ENCODE data around the gene GPR25.
"Not testable (repeated sequence)": the region's sequence is repeated elsewhere in the genome, so short reads cannot be mapped to it uniquely, and the experiment has no call there.

Gene GPR25

DNA sequence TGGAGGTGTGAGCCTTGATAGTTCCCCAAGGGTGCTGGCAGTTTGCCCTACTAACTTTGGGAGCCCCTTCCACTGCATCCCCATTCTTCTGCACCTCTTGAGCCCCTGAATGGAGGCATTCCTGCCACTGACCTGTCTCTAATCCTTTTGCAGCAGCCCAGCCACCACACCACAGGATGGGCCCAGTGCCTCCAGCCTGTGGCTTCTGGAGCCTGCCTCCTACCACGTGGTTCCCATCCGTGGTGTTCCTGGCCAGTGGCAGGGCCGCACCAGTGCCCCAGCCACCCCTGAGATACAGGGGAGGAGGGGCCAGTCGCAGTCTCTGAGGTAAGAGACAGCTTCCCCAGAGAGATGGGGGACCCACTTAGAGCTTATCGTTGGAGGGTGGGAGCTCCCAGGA lies 36.3 kb downstream of the GPR25 start:
- in situ Hi-C loops (cut with MboI; ENCODE audit: low sequenced_read_pairs): no loop called here

DNA sequence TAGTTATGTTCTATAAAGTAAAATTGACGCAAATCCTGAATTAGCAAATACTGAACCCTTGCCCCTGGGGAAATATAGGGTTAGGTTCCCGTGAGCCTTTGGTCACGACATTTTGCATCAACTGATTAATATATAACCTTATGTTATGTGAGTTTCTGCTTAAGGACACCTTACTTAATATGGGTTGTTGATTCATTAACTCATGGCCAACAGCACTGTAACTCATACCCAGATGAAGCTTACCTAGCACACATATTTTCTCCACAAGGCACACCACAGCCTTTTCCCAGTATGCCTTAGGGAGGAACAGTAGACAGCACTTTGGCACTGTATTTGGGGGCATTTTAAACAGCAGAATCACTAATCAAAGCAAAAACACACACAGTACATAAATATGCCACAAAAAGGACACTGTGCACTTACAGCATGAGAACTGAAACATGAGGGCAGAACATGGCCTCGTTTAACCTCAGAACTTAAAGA lies 37.0 kb downstream of the GPR25 start:
- in situ Hi-C loops (cut with MboI; ENCODE audit: low sequenced_read_pairs): no loop called here

DNA sequence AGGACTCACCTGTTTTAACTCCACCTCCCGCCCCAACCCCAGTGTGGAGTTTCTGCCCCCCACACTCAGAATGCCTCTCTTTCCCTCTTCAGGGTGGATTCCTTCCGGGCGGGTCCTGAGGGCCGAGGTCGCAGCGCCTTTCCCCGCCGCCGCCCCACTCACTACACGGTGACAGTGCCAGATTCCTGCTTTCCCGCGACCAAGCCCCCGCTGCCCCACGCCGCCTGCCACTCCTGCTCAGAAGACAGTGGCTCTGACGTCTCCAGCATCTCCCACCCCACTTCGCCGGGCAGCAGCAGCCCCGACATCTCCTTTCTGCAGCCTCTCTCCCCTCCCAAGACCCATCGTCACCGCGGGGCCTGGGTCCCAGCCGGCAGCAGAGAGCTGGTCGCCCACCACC lies 38.6 kb downstream of the GPR25 start:
- in situ Hi-C loops (cut with MboI; ENCODE audit: low sequenced_read_pairs): no loop called here

DNA sequence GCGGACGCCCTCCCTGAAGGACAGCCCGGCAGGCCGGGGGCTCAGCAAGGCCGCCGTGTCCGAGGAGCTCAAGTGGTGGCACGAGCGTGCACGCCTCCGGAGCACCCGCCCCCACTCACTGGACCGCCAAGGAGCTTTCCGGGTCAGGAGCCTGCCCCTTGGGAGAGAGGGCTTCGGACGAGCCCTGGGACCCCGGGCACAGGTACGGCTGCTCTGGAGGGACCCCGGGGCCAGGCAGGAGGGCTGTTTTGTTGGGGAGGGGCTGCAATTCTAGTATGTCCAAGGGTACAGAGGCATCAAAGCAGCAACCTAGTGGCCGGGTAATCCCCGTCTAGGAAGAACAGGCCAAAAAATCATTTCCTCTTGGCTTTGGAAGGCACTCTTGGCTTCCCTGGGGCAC lies 39.2 kb downstream of the GPR25 start:
- in situ Hi-C loops (cut with MboI; ENCODE audit: low sequenced_read_pairs): not testable (repeated sequence)

DNA sequence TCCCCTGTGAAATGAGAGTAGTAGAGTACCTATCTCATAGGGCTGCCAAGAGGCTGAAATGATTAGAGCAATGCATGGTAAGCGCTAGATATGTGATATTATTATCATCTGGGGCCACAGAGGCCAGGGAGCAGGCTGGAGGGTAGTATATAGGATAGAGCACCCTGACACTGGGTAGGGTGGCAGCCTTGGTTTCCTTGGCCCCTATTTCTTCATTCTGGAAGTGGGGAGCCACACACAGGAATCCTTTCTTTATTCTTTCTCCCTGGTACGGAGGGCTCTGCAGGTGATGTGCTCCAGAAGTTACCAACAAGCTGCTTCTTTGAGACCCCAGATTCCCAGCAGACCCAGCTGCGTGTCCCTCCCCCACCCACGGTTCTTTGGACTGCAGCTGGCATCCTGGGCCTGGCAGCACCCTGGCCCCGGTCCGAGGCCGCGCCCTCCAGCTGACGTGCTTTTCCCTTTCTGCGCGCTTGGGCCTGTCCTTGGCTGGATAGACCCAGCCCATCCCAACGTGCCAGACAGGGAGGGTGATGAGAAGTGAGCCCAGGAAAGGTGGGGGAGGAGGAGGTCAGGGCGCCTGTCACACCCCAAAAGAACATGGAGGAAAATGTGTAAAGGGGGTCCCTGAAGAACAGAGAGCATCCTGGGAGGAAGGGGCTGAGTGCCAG lies 40.1 kb downstream of the GPR25 start:
- in situ Hi-C loops (cut with MboI; ENCODE audit: low sequenced_read_pairs): no loop called here

DNA sequence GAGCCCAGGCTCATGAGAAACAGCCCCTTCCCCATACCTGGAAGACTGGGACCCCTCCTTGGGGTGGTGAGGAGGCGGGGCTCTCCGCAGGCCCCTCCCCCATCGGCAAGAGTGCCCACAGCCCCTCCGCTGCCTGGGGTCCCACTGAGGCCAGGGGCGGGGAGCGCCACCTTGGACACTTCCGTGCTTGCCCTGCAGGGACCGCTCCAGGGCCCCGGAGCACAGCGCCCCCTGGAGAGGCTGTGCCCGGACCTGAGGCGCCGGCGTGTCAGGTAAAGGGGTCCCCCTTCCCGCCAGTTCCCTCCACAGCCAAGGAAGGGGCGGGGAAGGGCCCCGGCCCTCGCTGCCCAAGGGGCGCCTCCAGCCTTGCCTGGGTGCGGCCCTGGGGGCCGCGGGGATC lies 43.4 kb downstream of the GPR25 start:
- in situ Hi-C loops (cut with MboI; ENCODE audit: low sequenced_read_pairs): no loop called here

DNA sequence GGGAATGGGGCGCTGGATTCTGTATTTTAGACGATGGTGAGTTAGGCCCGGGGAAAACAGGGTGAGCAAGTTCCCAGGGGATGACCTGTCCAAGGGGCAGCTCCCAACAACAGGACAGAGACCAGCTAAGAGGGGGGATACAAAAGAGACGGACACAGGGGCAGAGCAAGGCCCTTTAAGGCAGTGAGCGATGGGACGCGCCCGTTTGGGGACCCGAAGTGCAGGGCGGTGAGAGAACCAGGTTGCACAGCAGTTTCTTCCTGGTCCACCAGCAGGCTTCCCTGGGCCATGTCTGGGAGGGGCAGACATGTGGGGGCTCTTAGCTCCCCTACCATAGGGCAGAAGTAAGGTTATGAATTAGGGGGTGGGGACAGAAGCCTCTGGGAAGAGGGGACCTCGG lies 43.9 kb downstream of the GPR25 start:
- in situ Hi-C loops (cut with MboI; ENCODE audit: low sequenced_read_pairs): no loop called here

DNA sequence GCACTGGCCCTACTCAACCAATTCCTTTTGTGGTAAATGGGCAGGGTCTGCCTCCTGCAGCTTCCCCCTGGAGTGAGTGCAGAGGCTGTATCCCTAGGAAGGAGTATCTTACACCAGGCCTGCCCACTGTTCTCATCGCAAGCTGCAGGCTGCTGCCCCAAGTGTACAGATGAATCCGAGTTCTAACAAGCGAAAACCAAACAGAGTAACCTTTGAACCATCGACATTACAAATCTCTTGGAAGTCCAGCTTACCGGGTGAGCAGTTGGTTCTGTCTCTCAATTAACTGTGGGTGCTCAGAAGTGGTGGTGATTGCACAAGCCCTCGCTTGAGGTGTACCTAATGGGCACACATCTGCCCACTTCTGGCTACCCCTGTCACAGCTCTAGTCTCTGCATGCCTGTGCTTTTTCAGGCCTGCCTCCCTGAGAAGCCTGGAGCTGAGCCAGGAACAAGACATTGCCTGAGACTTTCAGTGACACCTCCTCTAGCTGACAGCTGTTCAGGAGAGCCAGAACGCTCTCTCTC lies 44.6 kb downstream of the GPR25 start:
- in situ Hi-C loops (cut with MboI; ENCODE audit: low sequenced_read_pairs): no loop called here

DNA sequence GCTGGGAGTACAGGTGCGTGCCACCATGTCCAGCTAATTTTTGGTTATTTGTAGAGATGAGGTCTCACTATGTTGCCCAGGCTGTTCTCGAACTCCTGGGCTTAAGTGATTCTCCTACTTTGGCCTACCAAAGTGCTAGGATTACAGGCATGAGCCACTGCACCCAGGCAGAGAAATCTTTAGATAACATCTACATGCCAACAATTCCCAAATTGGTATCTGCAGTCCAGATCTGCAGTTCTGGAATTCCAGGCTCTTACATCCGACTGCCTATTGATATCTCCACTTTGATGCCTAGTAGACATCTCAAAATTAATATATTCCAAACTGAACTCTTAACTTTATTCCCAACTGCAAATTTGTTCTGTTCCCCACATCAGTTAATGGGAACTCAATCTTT lies 45.2 kb downstream of the GPR25 start:
- in situ Hi-C loops (cut with MboI; ENCODE audit: low sequenced_read_pairs): no loop called here

DNA sequence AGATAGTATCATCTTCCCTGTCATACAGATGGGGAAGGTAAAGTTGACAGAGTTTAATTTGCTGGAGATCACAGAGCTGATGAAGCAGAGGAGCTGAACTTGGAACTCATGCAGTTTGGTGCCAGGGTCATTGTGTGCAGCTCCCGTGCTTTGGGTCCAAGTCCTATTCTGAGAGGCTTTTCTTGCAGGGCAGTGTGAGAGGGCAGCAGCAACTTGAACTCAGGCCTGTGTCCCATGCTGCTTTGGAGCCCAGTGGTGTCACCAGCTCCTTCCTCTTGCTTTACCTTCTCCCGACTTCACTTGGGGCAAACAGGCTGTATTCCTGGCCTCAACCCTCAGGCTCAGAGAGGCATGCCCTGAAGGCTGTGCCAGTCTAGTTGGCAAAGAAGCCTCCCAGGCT lies 46.6 kb downstream of the GPR25 start:
- in situ Hi-C loops (cut with MboI; ENCODE audit: low sequenced_read_pairs): no loop called here

DNA sequence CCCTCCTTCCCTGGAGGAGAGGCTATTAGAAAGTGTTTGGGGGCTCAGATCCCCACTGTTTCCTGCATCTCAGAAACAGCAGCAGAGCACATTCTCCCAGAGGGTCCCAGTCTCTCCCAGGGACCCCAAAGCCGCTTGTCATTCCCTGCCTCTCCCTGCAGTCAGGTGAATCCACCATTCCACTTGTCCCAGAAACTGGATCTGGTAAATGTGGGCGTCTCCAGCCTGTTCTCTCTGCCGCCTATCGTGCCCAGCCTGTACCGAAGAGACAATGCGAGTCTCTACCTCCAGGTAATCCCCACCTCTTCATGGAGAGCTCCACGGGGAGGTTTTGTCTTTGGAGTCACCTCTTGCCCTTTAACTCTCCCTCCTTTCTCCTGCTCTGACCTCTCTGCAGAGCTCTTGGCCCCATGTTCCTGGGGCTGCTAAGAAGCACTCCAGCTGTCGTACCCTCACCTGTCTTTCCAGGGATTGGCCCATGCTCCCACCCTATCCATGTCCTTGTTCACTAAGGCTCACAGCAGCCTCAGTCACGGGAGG lies 48.9 kb downstream of the GPR25 start:
- in situ Hi-C loops (cut with MboI; ENCODE audit: low sequenced_read_pairs): no loop called here

DNA sequence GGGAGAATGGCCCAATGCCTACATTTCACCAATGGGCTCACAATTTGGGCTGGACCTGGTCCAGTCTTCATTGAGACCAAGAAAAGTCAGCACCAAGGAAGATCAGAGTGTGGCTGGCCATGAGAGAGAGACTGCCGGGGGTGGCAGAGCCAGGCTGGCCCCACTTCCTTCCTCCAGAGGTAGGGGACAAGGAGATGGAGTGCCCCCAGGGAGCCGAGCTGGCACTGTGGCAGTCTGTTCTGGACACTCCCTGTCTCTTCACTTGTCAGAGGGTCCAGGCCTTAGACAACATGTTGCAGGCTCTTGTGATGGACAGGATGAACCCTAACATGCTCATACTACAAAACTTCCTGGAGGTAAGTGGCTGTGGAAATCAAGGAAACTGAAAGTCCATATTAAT lies 49.6 kb downstream of the GPR25 start:
- in situ Hi-C loops (cut with MboI; ENCODE audit: low sequenced_read_pairs): no loop called here

DNA sequence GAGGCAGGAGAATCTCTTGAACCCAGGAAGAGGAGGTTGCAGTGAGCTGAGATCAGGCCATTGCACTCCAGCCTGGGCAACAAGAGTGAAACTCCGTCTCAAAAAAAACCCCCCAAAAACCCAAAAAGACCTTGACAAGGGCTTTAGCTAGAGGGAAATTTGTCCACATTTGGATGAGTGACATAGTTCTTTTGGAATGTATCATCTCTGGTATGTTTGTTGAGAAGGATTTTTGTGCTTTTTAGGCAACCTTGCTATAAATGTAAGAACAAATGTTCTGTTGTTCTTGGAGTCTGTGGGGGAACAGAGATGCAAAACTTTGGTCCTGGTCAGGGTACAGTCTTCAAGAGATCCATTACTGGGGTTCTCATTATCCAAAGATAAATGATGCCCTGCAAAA lies 50.8 kb downstream of the GPR25 start:
- in situ Hi-C loops (cut with MboI; ENCODE audit: low sequenced_read_pairs): no loop called here

Data from HL-60/S4 (cell line).